ENCODE results near the gene HSD3B7. TPM values are rescaled to one million over a fixed set of nuclear protein-coding genes. Genes with fewer than 3 reads are reported as not detected.

HSD3B7 gene
- total and polyA plus RNA-seq, 7 donors = 9.0 to 36.1 (median 15.5) TPM

DNA sequence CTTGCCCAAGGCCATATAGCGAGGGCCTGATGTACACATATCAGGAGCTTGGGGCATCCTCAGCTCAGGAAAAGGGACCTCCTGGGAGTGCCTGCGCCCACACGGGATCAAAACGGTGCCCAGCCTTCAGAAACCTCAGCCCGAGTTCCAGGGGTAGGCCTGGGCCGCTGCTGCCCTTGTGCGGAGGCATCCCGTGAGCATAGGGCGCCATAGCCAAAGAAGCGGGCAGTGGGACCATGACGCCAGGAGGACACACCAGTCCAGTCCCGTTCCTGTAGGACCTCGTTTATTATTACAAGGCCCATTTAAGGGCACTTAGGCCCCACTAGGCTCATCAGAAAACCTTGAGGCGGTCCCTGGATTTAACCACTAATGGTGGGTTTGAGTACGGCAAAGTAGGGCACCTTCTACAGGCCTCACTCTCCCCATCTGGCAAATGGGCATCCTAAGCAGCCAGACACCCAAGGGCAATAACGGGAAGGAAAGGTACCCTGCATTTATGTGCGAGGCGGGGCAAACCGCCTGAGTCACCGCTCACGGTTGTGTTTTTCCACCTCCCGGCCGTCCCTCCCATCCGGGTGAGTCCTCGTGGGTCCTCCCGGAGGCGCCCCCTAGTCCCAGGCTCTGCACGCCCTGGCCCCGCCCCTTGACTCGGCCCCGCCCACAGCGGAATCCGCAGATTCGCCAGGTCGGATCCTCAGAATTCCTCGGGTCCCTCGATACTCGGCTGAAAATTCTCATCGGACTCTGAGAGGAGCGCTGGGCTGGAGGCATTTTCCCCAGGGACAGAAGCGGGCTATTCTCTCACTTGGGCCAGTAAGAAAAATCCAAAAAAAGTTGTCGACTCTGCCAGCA, 28.2 kb upstream of the HSD3B7 start:
- H3K4me1 ChIP-seq = peaks cover 0 to 47% (median 33%) of the 10 kb centered on the region in 4 donors
- intact Hi-C loops (cut with DNase I) = loop anchor here (10.0 kb wide), 1 partner anchor 498 kb away; the partner anchor contains the start of gene ARMC5
- no peaks in the 10 kb centered on the region for H3K27me3 ChIP-seq
- 24 to 28% methylated on average over 42 of the region's 42 CpGs for WGBS, 2 donors
- H3K36me3 ChIP-seq = peaks cover 19 to 31% (median 20%) of the 10 kb centered on the region in 4 donors
- peak overlapping the region; percentile 63 to 88 (median 82) for H3K4me3 ChIP-seq
- peak overlapping the region; percentile 96 to 98 (median 97) for H3K27ac ChIP-seq
- TF ChIP-seq POLR2AphosphoS5 (IDR thresholded peaks at IDR 0.05) (no peak), EP300 (IDR thresholded peaks at IDR 0.05) (no peak), CTCF (IDR thresholded peaks at IDR 0.05) (no peak), POLR2A (IDR thresholded peaks at IDR 0.05) (no peak)
- H3K9me3 ChIP-seq = no peaks in the 10 kb centered on the region
- peak; percentile 93 for DNase-seq

GRCh38 chr16:30957456-30958174, 27.4 kb upstream of the HSD3B7 start, which contains the start of gene SETD1A:
SETD1A (plus strand) TSS chr16:30957754; CDS start chr16:30958732, 978 bp downstream.
- intact Hi-C loops (cut with DNase I) = loop anchor here (10.0 kb wide), 1 partner anchor 497 kb away; the partner anchor contains the start of gene ARMC5
- 0% methylated on average over 85 of the region's 85 CpGs for WGBS, 2 donors
- peak; percentile 99 for DNase-seq
- H3K9me3 ChIP-seq = no peaks in the 10 kb centered on the region
- H3K27me3 ChIP-seq = no peaks in the 10 kb centered on the region
- TF ChIP-seq POLR2A (IDR thresholded peaks at IDR 0.05) = peak; percentile 9 to 33
- peak; percentile 46 to 81 (median 67) for TF ChIP-seq POLR2AphosphoS5 (IDR thresholded peaks at IDR 0.05)
- TF ChIP-seq EP300 (IDR thresholded peaks at IDR 0.05) = no peak
- TF ChIP-seq CTCF (IDR thresholded peaks at IDR 0.05) = peak in 2 of 4 experiments; percentile 28 to 42
- peak within 1 kb of the TSS; percentile 96 to 98 (median 97) for H3K27ac ChIP-seq
- H3K4me1 ChIP-seq = peaks cover 0 to 39% (median 27%) of the 10 kb centered on the region in 4 donors
- H3K4me3 ChIP-seq = peak within 1 kb of the TSS; percentile 63 to 88 (median 82)
- peaks cover 25 to 38% (median 27%) of the 10 kb centered on the region in 4 donors for H3K36me3 ChIP-seq

DNA sequence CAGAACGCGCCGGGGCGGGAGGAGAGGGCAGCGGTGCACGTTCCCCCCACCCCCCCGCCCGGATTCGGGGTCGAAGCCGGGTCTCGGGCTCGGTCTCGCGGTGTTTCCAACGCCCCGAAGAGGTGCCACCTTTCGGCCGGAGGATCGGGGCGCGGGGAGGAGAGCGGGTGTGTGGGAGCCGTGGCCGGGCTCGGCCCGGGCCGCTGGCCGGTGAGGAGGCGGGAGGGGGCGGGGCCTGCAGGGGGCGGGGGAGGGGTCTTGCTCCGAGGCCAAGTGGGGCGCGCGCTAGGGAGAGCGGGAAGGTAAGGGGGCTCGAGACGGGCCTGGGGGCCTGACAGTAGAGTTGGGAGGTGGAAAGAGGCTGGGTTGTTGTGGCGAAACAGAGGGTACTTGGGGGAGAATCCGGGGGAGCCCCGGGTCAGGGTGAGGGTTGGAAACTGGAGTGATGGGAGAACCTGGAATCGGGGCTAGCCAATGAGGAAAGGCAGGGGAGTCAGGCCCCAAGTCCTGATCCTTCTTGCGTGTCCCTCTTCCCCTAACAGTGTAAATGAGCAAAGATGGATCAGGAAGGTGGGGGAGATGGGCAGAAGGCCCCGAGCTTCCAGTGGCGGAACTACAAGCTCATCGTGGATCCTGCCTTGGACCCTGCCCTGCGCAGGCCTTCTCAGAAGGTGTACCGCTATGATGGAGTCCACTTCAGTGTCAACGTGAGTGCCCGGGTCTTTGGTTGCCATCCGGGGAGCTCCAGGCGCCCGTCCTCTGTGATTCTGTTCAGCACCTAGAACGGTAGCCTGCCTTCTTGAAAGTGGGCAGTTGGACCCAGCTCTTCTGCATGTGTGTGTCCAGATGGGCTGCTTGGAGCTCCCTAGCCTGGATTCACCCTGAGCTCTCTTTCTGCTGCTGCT, 26.6 kb upstream of the HSD3B7 start:
- Histone ChIP-seq H3K27ac (peak overlapping the region; percentile 96 to 98 (median 97)), H3K27me3 (no peaks in the 10 kb centered on the region), H3K9me3 (no peaks in the 10 kb centered on the region), H3K36me3 (peaks cover 29 to 47% (median 35%) of the 10 kb centered on the region in 4 donors), H3K4me1 (peaks cover 0 to 31% (median 22%) of the 10 kb centered on the region in 4 donors), H3K4me3 (peak overlapping the region; percentile 63 to 88 (median 82))
- no peak for TF ChIP-seq CTCF (IDR thresholded peaks at IDR 0.05)
- no peak for TF ChIP-seq POLR2A (IDR thresholded peaks at IDR 0.05)
- no peak for TF ChIP-seq POLR2AphosphoS5 (IDR thresholded peaks at IDR 0.05)
- TF ChIP-seq EP300 (IDR thresholded peaks at IDR 0.05) = no peak
- intact Hi-C loops (cut with DNase I) = loop anchor here (10.0 kb wide), 1 partner anchor 496 kb away; the partner anchor contains the start of gene ARMC5
- 12 to 14% methylated on average over 55 of the region's 55 CpGs for WGBS, 2 donors
- DNase-seq = no peak

DNA sequence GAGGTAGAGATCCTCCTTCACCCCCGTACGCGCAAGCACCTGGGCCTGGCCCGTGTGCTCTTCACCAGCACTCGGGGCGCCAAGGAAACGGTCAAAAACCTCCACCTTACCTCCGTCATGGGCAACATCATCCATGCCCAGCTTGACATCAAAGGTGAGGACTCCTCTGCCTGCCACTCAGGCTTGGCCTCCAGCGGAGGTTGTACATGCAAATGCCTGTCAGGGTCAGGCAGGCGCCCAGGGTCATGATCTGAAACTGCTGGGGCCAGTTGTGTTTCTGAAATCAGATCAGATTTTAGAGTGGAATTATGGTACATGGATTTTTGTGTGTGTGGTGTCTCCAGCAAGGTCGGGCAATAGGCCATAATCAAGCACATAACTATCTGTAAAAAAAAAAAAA, 23.6 kb upstream of the HSD3B7 start:
- 94% methylated on average over 11 of the region's 11 CpGs for WGBS, 2 donors
- peaks cover 0 to 20% (median 16%) of the 10 kb centered on the region in 4 donors for H3K4me1 ChIP-seq
- DNase-seq = no peak
- H3K9me3 ChIP-seq = no peaks in the 10 kb centered on the region
- H3K27me3 ChIP-seq = no peaks in the 10 kb centered on the region
- peaks cover 54 to 76% (median 65%) of the 10 kb centered on the region in 4 donors for H3K36me3 ChIP-seq
- H3K27ac ChIP-seq = no peak overlapping the region
- TF ChIP-seq POLR2AphosphoS5 (IDR thresholded peaks at IDR 0.05) (no peak), POLR2A (IDR thresholded peaks at IDR 0.05) (no peak)
- no peak overlapping the region for H3K4me3 ChIP-seq
- intact Hi-C loops (cut with DNase I) = no loop called here
